Sigmoid colon (tissue), 4 donors: ENCODE results near the gene RNASE1.

ENCODE experiments used
- EP300 ChIP-seq, 4 donors: sonication (generic); formaldehyde crosslinking; IDR thresholded peaks; one replicate each; pipeline ENCODE4 v1.6.1; 2017; ENCODE audit warnings: antibody characterized with exemption in 4 of 4
- POLR2A ChIP-seq, 2 donors: fragments of 450-650 bp; IDR thresholded peaks; one replicate each; pipeline ENCODE4 v1.6.1; 2016; ENCODE audit warnings: antibody characterized with exemption in 2 of 2, mild to moderate bottlenecking in 2 of 2, moderate library complexity in 2 of 2
- POLR2AphosphoS5 ChIP-seq, 4 donors: sonication (generic); formaldehyde crosslinking; IDR thresholded peaks; one replicate each; pipeline ENCODE4 v1.6.1; 2017; ENCODE audit warnings: antibody characterized with exemption in 4 of 4
- TF ChIP-seq, protein P1 (sequence below), 4 experiments: fragments of 450-650 bp in 3 of 4; fragments of 200-600 bp in 1 of 4; IDR thresholded peaks; one replicate each; pipeline ENCODE4 v1.5.1; 2016 to 2019; ENCODE audit warnings: antibody characterized with exemption in 4 of 4, mild to moderate bottlenecking in 3 of 4, moderate library complexity in 2 of 4

DNA sequence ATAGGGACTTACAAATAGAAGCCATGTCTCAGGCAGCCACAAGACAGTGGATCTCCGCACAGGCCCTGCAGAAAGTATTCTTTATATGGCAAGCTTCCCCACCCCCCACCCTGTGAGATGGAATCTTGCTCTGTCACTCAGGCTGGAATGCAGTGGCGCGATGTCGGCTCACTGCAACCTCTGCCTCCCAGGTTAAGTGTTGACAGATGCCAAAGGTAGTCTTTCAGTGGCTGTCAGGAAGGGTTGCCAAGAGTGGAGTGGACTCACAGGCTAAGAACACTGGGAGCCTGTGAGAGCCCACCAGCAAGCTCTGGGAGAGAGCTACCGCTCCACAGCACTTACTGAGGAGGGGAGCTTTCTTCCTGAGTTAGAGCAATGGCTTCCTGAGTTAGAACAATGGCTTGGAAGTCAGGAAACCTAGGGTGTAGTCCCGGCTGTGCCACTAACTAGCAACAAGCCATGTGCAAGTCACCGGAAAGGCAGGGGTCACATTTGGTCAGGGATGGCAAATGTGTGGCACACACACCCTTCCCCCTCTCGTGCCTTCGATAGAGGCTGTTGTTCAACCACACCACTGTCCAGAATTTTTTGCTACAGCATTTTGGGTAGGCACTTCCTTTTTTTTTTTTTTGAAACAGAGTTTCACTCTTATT, 2.6 kb downstream of the RNASE1 start:
- TF ChIP-seq, protein P1, sequence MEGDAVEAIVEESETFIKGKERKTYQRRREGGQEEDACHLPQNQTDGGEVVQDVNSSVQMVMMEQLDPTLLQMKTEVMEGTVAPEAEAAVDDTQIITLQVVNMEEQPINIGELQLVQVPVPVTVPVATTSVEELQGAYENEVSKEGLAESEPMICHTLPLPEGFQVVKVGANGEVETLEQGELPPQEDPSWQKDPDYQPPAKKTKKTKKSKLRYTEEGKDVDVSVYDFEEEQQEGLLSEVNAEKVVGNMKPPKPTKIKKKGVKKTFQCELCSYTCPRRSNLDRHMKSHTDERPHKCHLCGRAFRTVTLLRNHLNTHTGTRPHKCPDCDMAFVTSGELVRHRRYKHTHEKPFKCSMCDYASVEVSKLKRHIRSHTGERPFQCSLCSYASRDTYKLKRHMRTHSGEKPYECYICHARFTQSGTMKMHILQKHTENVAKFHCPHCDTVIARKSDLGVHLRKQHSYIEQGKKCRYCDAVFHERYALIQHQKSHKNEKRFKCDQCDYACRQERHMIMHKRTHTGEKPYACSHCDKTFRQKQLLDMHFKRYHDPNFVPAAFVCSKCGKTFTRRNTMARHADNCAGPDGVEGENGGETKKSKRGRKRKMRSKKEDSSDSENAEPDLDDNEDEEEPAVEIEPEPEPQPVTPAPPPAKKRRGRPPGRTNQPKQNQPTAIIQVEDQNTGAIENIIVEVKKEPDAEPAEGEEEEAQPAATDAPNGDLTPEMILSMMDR (IDR thresholded peaks at IDR 0.05): no peak
- TF ChIP-seq POLR2A (IDR thresholded peaks at IDR 0.05) (no peak), EP300 (IDR thresholded peaks at IDR 0.05) (no peak), POLR2AphosphoS5 (IDR thresholded peaks at IDR 0.05) (peak in 2 of 4 donors; percentile 20 to 41)
